ENCODE results near the gene STRADB.
"Not testable (repeated sequence)": the region's sequence is repeated elsewhere in the genome, so short reads cannot be mapped to it uniquely, and the experiment has no call there.

The STRADB gene

GRCh38 chr2:201466050-201466675 lies 14.6 kb downstream of the STRADB start:
- DNase-seq (ENCODE audit: low read depth in 2 of 3, low spot score in 1 of 3) = no peak

GRCh38 chr2:201467666-201468065 lies 16.1 kb downstream of the STRADB start:
- DNase-seq (ENCODE audit: low read depth in 2 of 3, low spot score in 1 of 3) = no peak

GRCh38 chr2:201470821-201471731 lies 19.5 kb downstream of the STRADB start:
- no peak for DNase-seq (ENCODE audit: low read depth in 2 of 3, low spot score in 1 of 3)

GRCh38 chr2:201471732-201472393 lies 20.3 kb downstream of the STRADB start:
- DNase-seq (ENCODE audit: low read depth in 2 of 3, low spot score in 1 of 3) = no peak

GRCh38 chr2:201472411-201472810 lies 20.9 kb downstream of the STRADB start:
- DNase-seq (ENCODE audit: low read depth in 2 of 3, low spot score in 1 of 3) = no peak

- no peak for DNase-seq (ENCODE audit: low read depth in 2 of 3, low spot score in 1 of 3)
These were observed 31.0 kb downstream of the STRADB start for GRCh38 chr2:201482543-201482942.

GRCh38 chr2:201483342-201483741 lies 31.8 kb downstream of the STRADB start:
- DNase-seq (ENCODE audit: low read depth in 2 of 3, low spot score in 1 of 3) = no peak

GRCh38 chr2:201483758-201484157 lies 32.2 kb downstream of the STRADB start:
- not testable (repeated sequence) for DNase-seq (ENCODE audit: low read depth in 2 of 3, low spot score in 1 of 3)

- DNase-seq (ENCODE audit: low read depth in 2 of 3, low spot score in 1 of 3) = no peak
These were observed 33.3 kb downstream of the STRADB start for GRCh38 chr2:201484805-201485204.

- no peak for DNase-seq (ENCODE audit: low read depth in 2 of 3, low spot score in 1 of 3)
These were observed 38.8 kb downstream of the STRADB start for GRCh38 chr2:201490291-201490690.

GRCh38 chr2:201496785-201497184 lies 45.2 kb downstream of the STRADB start:
- DNase-seq (ENCODE audit: low read depth in 2 of 3, low spot score in 1 of 3) = no peak

GRCh38 chr2:201500534-201500933 lies 49.0 kb downstream of the STRADB start:
- DNase-seq (ENCODE audit: low read depth in 2 of 3, low spot score in 1 of 3) = no peak

GRCh38 chr2:201502713-201503112 lies 51.2 kb downstream of the STRADB start:
- DNase-seq (ENCODE audit: low read depth in 2 of 3, low spot score in 1 of 3) = no peak

GRCh38 chr2:201507725-201508124 lies 56.2 kb downstream of the STRADB start:
- DNase-seq (ENCODE audit: low read depth in 2 of 3, low spot score in 1 of 3) = peak in 1 of 3 donors; percentile 3

- no peak for DNase-seq (ENCODE audit: low read depth in 2 of 3, low spot score in 1 of 3)
These were observed 61.7 kb downstream of the STRADB start for GRCh38 chr2:201513271-201513670.

- no peak for DNase-seq (ENCODE audit: low read depth in 2 of 3, low spot score in 1 of 3)
These were observed 64.2 kb downstream of the STRADB start for GRCh38 chr2:201515573-201516246.

- DNase-seq (ENCODE audit: low read depth in 2 of 3, low spot score in 1 of 3) = no peak
These were observed 65.6 kb downstream of the STRADB start for GRCh38 chr2:201517094-201517493.

GRCh38 chr2:201520201-201520600 lies 68.7 kb downstream of the STRADB start:
- no peak for DNase-seq (ENCODE audit: low read depth in 2 of 3, low spot score in 1 of 3)

GRCh38 chr2:201522965-201523364 lies 71.4 kb downstream of the STRADB start:
- DNase-seq (ENCODE audit: low read depth in 2 of 3, low spot score in 1 of 3) = no peak

GRCh38 chr2:201523506-201523905 lies 72.0 kb downstream of the STRADB start:
- DNase-seq (ENCODE audit: low read depth in 2 of 3, low spot score in 1 of 3) = no peak

Data from stimulated activated CD4-positive, alpha-beta T cell treated with anti-CD3 and anti-CD28 coated beads, Interleukin-12 subunit alpha, Interleukin-12 subunit beta, amount 100 ng/mL, for 48 hours (primary cell).